Measurements from ENCODE around the gene P4HA2. TPM values are rescaled to one million over a fixed set of nuclear protein-coding genes. Genes with fewer than 3 reads are reported as not detected.
A peak's percentile ranks its signal among the peaks of the same experiment; 100 is the strongest.

Gene P4HA2
- total and polyA plus RNA-seq, 9 of the 15 experiments (the other 6 are each of a cell fraction or from before 2014, with no cell fraction given) = 9.6 to 50.0 (median 12.7) TPM

- TF ChIP-seq CTCF (IDR thresholded peaks at IDR 0.05 in 2 of 3, conservative IDR thresholded peaks at IDR 0.05 in 1 of 3; ENCODE audit: insufficient read depth in 2 of 3, low read depth in 1 of 3, low read length in 3 of 3) (no peak), JUNB (CRISPR knock-in tag; conservative IDR thresholded peaks at IDR 0.05) (no peak), CBX3 (IDR thresholded peaks at IDR 0.05; ENCODE audit: borderline replicate concordance in 1 of 2, low read length in 2 of 2) (peak in 1 of 2 experiments; percentile 43; a peak in 1 of 3 replicates), FOXK1 (CRISPR knock-in tag; IDR thresholded peaks at IDR 0.05; ENCODE audit: borderline replicate concordance) (no peak), E2F3 (CRISPR knock-in tag; IDR thresholded peaks at IDR 0.05) (no peak), ZNF778 (CRISPR knock-in tag; IDR thresholded peaks at IDR 0.05) (no peak), GATA2 (CRISPR knock-in tag; IDR thresholded peaks at IDR 0.05) (peak; percentile 90), RAD21 (CRISPR knock-in tag; conservative IDR thresholded peaks at IDR 0.05 in 1 of 2, IDR thresholded peaks at IDR 0.05 in 1 of 2) (peak in 1 of 2 experiments; percentile 25; a peak in 2 of 4 replicates), BRF2 (IDR thresholded peaks at IDR 0.05; ENCODE audit: borderline replicate concordance, insufficient read depth, insufficient read length) (no peak), ZHX1 (conservative IDR thresholded peaks at IDR 0.05; ENCODE audit: low read length) (no peak), ZNF79 (CRISPR knock-in tag; IDR thresholded peaks at IDR 0.05; ENCODE audit: low read depth) (no peak), GTF2F1 (IDR thresholded peaks at IDR 0.05; ENCODE audit: low read depth, low read length) (no peak), SNRNP70 (optimal IDR thresholded peaks at IDR 0.05; ENCODE audit: low read depth, low read length) (no peak), PCBP2 (IDR thresholded peaks at IDR 0.05; ENCODE audit: low read depth, low read length, poor library complexity, severe bottlenecking) (no peak), SRSF3 (IDR thresholded peaks at IDR 0.05; ENCODE audit: insufficient read depth, low read length) (no peak), TBP (optimal IDR thresholded peaks at IDR 0.05; ENCODE audit: low read depth, low read length) (no peak), MTA1 (IDR thresholded peaks at IDR 0.05; ENCODE audit: borderline replicate concordance) (peak; percentile 58; the same call in 1 of the 2 replicates), ZNF165 (CRISPR knock-in tag; IDR thresholded peaks at IDR 0.05; ENCODE audit: borderline replicate concordance) (no peak), HLTF (IDR thresholded peaks at IDR 0.05) (peak; percentile 19; the same call in 1 of the 2 replicates), ZBTB33 (CRISPR knock-in tag; IDR thresholded peaks at IDR 0.05) (0 out of 2 replicates have a peak, but pooled peaks have one; percentile 20), KLF13 (tag; IDR thresholded peaks at IDR 0.05; ENCODE audit: borderline replicate concordance, low read depth) (0 out of 2 replicates have a peak, but pooled peaks have one; percentile 9)
These were observed 49.9 kb downstream of the P4HA2 start (continued) for GRCh38 chr5:132177691-132178149.

Data from K562 (cell line).